Measurements from ENCODE around the gene POU6F2. TPM values are rescaled to one million over a fixed set of nuclear protein-coding genes. Genes with fewer than 3 reads are reported as not detected.

The POU6F2 gene
- total RNA-seq, 1 experiment from 2014 or later = not detected

- TF ChIP-seq EZH2phosphoT487 (IDR thresholded peaks at IDR 0.05; ENCODE audit: borderline replicate concordance, low read length) (no peak), CTCF (conservative IDR thresholded peaks at IDR 0.05; ENCODE audit: low read depth, low read length) (no peak), EZH2 (IDR thresholded peaks at IDR 0.05; ENCODE audit: low read length, unreplicated experiment) (no peak)
- ChIA-PET CTCF (interaction anchor here (0.7 kb wide), 1 partner anchor 152 kb away, joined by 3 read pairs; no protein-coding TSS in a partner anchor), POLR2A (ENCODE audit: unreplicated experiment) (no interaction called here)
- Histone ChIP-seq H3K36me3 (ENCODE audit: low read depth, low read length) (no peaks in the 10 kb centered on the region), H3K9me2 (replicated peaks; ENCODE audit: low read length) (no peaks in the 10 kb centered on the region), H3K27ac (ENCODE audit: low read length) (no peak overlapping the region), H2AFZ (ENCODE audit: low read length) (no peak overlapping the region), H3K4me3 (ENCODE audit: low read length) (no peak overlapping the region), H4K20me1 (ENCODE audit: low read length) (no peaks in the 10 kb centered on the region), H3K27me3 (ENCODE audit: low read length) (peaks cover 50% of the 10 kb centered on the region), H3F3A (ENCODE audit: low read length, unreplicated experiment) (no peaks in the 10 kb centered on the region), H3K9me3 (ENCODE audit: low read length) (no peaks in the 10 kb centered on the region), H3K4me1 (ENCODE audit: insufficient read depth, low read length) (no peaks in the 10 kb centered on the region), H3K4me2 (ENCODE audit: low read length) (no peak overlapping the region), H3K9ac (ENCODE audit: low read length) (no peak overlapping the region), H3K79me2 (ENCODE audit: low read length) (no peaks in the 10 kb centered on the region)
- DNase-seq (no peak), ATAC-seq (no peak)
- BruUV-seq (replicated peaks) = no TSS peak
- intact Hi-C loops (cut with micrococcal nuclease) = no loop called here
Measured at GRCh38 chr7:39301543-39301942, 323.8 kb downstream of the POU6F2 start.

GRCh38 chr7:39304178-39304577 lies 326.5 kb downstream of the POU6F2 start:
- DNase-seq = no peak
- intact Hi-C loops (cut with micrococcal nuclease) = no loop called here
- no peaks in the 10 kb centered on the region for H3K79me2 ChIP-seq (ENCODE audit: low read length)
- H3K9me2 ChIP-seq (replicated peaks; ENCODE audit: low read length) = no peaks in the 10 kb centered on the region
- no peaks in the 10 kb centered on the region for H3K4me1 ChIP-seq (ENCODE audit: insufficient read depth, low read length)
- H3F3A ChIP-seq (ENCODE audit: low read length, unreplicated experiment) = no peaks in the 10 kb centered on the region
- no peaks in the 10 kb centered on the region for H3K36me3 ChIP-seq (ENCODE audit: low read depth, low read length)
- no peak for TF ChIP-seq EZH2phosphoT487 (IDR thresholded peaks at IDR 0.05; ENCODE audit: borderline replicate concordance, low read length)
- TF ChIP-seq CTCF (conservative IDR thresholded peaks at IDR 0.05; ENCODE audit: low read depth, low read length) = no peak
- TF ChIP-seq EZH2 (IDR thresholded peaks at IDR 0.05; ENCODE audit: low read length, unreplicated experiment) = no peak
- POLR2A ChIA-PET (ENCODE audit: unreplicated experiment) = no interaction called here
- no peak overlapping the region for H3K4me3 ChIP-seq (ENCODE audit: low read length)
- ATAC-seq = no peak
- H4K20me1 ChIP-seq (ENCODE audit: low read length) = no peaks in the 10 kb centered on the region
- BruUV-seq (replicated peaks) = no TSS peak
- no peaks in the 10 kb centered on the region for H3K9me3 ChIP-seq (ENCODE audit: low read length)
- H3K27ac ChIP-seq (ENCODE audit: low read length) = no peak overlapping the region
- CTCF ChIA-PET = no interaction called here
- H3K4me2 ChIP-seq (ENCODE audit: low read length) = no peak overlapping the region
- H3K9ac ChIP-seq (ENCODE audit: low read length) = no peak overlapping the region
- H2AFZ ChIP-seq (ENCODE audit: low read length) = no peak overlapping the region
- peaks cover 68% of the 10 kb centered on the region for H3K27me3 ChIP-seq (ENCODE audit: low read length)

- Histone ChIP-seq H4K20me1 (ENCODE audit: low read length) (no peaks in the 10 kb centered on the region), H3K27me3 (ENCODE audit: low read length) (peaks cover 68% of the 10 kb centered on the region), H3K4me1 (ENCODE audit: insufficient read depth, low read length) (no peaks in the 10 kb centered on the region), H3K4me2 (ENCODE audit: low read length) (no peak overlapping the region), H3K9ac (ENCODE audit: low read length) (no peak overlapping the region), H3K4me3 (ENCODE audit: low read length) (no peak overlapping the region), H3K27ac (ENCODE audit: low read length) (no peak overlapping the region), H2AFZ (ENCODE audit: low read length) (no peak overlapping the region), H3K79me2 (ENCODE audit: low read length) (no peaks in the 10 kb centered on the region), H3K9me2 (replicated peaks; ENCODE audit: low read length) (no peaks in the 10 kb centered on the region), H3K9me3 (ENCODE audit: low read length) (no peaks in the 10 kb centered on the region), H3K36me3 (ENCODE audit: low read depth, low read length) (no peaks in the 10 kb centered on the region), H3F3A (ENCODE audit: low read length, unreplicated experiment) (no peaks in the 10 kb centered on the region)
- TF ChIP-seq CTCF (conservative IDR thresholded peaks at IDR 0.05; ENCODE audit: low read depth, low read length) (no peak), EZH2phosphoT487 (IDR thresholded peaks at IDR 0.05; ENCODE audit: borderline replicate concordance, low read length) (no peak), EZH2 (IDR thresholded peaks at IDR 0.05; ENCODE audit: low read length, unreplicated experiment) (no peak)
- DNase-seq (no peak), ATAC-seq (no peak)
- POLR2A ChIA-PET (ENCODE audit: unreplicated experiment) = no interaction called here
- intact Hi-C loops (cut with micrococcal nuclease) = no loop called here
- CTCF ChIA-PET = no interaction called here
- no TSS peak for BruUV-seq (replicated peaks)
Measured at GRCh38 chr7:39304668-39305405, 327.1 kb downstream of the POU6F2 start.

Measured in PC-3 (cell line).